Ovary (tissue), 9 donors: Measurements from ENCODE around the gene NXPH3. TPM values are rescaled to one million over a fixed set of nuclear protein-coding genes. Genes with fewer than 3 reads are reported as not detected.

ENCODE experiments used
- DNase-seq, 5 donors: peaks; one replicate each; pipeline ENCODE4 v3.0.0-alpha.2; 2019 to 2020
- H3K27ac ChIP-seq, 2 donors: fragments of 200-600 bp; one replicate each; pipeline versions ENCODE4 v1.5.1 to v1.8.0; 2019 to 2022
- H3K27me3 ChIP-seq: fragments of 200-600 bp; one replicate; pipeline ENCODE4 v1.8.0; 2022
- H3K36me3 ChIP-seq: fragments of 200-600 bp; sonication (generic); one replicate; pipeline ENCODE4 v1.5.1; 2019
- H3K4me1 ChIP-seq: one replicate; pipeline ENCODE4 v1.8.1; 2013; ENCODE audit warnings: mild to moderate bottlenecking, moderate library complexity; ENCODE audit not compliant: insufficient read depth
- H3K4me3 ChIP-seq: fragments of 200-600 bp; sonication (generic); one replicate; pipeline ENCODE4 v1.5.1; 2017
- H3K9me3 ChIP-seq, 2 donors: fragments of 200-600 bp in 1 of 2; sonication (generic) in 1 of 2; one replicate each; pipeline versions ENCODE4 v1.5.1 to v1.8.1; 2013 to 2019; ENCODE audit warnings: mild to moderate bottlenecking in 1 of 2, moderate library complexity in 1 of 2
- EP300 ChIP-seq: sonication (generic); formaldehyde crosslinking; IDR thresholded peaks from one replicate; pipeline ENCODE4 v1.6.1; 2017; ENCODE audit warnings: antibody characterized with exemption
- POLR2A ChIP-seq: fragments of 450-650 bp; IDR thresholded peaks from one replicate; pipeline ENCODE4 v1.6.1; 2017; ENCODE audit warnings: antibody characterized with exemption, mild to moderate bottlenecking, moderate library complexity
- WGBS, 3 donors: extraction: QIAGEN DNeasy Blood & Tissue Kit in 1 of 3; methylation state at CpG; one replicate each; pipeline versions ENCODE4 v1.1.5 to v1.1.7; 2013 to 2017; 5-methylcytosine and 5-hydroxymethylcytosine counted together
- intact Hi-C, 4 donors: fragments of 100-400 bp; cut with DNase I; formaldehyde crosslinking; loops; one replicate each; pipeline versions ENCODE4 v1.11.0 to v1.15.1; 2022 to 2023
- polyA plus RNA-seq, 2 donors: library from polyadenylated mRNA; stranded (reverse); fragments of 200-250 nt in 1 of 2; fragments of 350-450 nt in 1 of 2; fragmentation: Illumina TruSeq in 1 of 2; extraction: RNeasy Lipid Tissue Mini Kit (QIAGEN cat#74804) in 1 of 2; gene quantifications; one replicate each; pipeline ENCODE4 v1.2.3, GENCODE V29; 2013 to 2014
- total RNA-seq, 7 donors: library from RNA; depleted of rRNA in 2 of 7; stranded (reverse); fragments of >200 nt in 2 of 7; fragmentation: NEBNext Ultra II Directional in 3 of 7; extraction: Animal tissue kit (Norgen Biotek cat#: 25700) in 3 of 7; gene quantifications; one replicate each; pipeline versions ENCODE4 v1.1.0 to v1.2.4, GENCODE V29; 2016 to 2023
- TF ChIP-seq, protein P1 (sequence below), 3 donors: fragments of 450-650 bp in 2 of 3; fragments of 200-600 bp in 1 of 3; IDR thresholded peaks; one replicate each; pipeline versions ENCODE4 v1.5.1 to v1.8.0; 2016 to 2022; ENCODE audit warnings: antibody characterized with exemption in 3 of 3, mild to moderate bottlenecking in 1 of 3
- donor health status: DM: no; HTN: no; CAD: no; lungs with moderate emphysema.
- donor health status: DM: no; HTN: no; CAD: no.
- donor health status: Bipolar disorder and iron deficiency.
- donor health status: DM: yes; HTN: yes; CAD: no.
- donor health status: DM: no; HTN: no; CAD: no.
- donor health status: DM: yes; HTN: yes; CAD: no.

NXPH3 gene
- total and polyA plus RNA-seq, 9 donors: 1.2 to 26.0 (median 10.7) TPM

DNA sequence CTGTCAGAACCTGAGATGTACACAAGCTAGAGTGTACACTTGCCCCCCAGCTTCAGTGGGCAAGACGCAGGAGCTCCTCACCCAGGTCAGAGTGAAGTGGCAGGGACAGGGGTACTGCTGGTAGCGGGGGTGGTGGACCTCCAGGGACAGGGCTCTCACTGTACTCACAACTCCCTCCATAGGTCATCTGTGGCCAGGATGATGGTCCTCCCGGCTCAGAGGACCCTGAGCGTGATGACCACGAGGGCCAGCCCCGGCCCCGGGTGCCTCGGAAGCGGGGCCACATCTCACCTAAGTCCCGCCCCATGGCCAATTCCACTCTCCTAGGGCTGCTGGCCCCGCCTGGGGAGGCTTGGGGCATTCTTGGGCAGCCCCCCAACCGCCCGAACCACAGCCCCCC, 2.7 kb downstream of the NXPH3 start:
- Histone ChIP-seq H3K36me3 (no peaks in the 10 kb centered on the region), H3K27ac (no peak overlapping the region), H3K4me1 (peaks cover 8% of the 10 kb centered on the region), H3K4me3 (no peak overlapping the region), H3K27me3 (no peaks in the 10 kb centered on the region), H3K9me3 (no peaks in the 10 kb centered on the region)
- TF ChIP-seq EP300 (no peak), POLR2A (no peak)
- TF ChIP-seq, protein P1, sequence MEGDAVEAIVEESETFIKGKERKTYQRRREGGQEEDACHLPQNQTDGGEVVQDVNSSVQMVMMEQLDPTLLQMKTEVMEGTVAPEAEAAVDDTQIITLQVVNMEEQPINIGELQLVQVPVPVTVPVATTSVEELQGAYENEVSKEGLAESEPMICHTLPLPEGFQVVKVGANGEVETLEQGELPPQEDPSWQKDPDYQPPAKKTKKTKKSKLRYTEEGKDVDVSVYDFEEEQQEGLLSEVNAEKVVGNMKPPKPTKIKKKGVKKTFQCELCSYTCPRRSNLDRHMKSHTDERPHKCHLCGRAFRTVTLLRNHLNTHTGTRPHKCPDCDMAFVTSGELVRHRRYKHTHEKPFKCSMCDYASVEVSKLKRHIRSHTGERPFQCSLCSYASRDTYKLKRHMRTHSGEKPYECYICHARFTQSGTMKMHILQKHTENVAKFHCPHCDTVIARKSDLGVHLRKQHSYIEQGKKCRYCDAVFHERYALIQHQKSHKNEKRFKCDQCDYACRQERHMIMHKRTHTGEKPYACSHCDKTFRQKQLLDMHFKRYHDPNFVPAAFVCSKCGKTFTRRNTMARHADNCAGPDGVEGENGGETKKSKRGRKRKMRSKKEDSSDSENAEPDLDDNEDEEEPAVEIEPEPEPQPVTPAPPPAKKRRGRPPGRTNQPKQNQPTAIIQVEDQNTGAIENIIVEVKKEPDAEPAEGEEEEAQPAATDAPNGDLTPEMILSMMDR (IDR thresholded peaks at IDR 0.05): no peak
- DNase-seq: no peak
- intact Hi-C loops: loop anchor here in 3 of 4 donors (5.0 to 10.0 kb wide), 3 partner anchors 34 to 276 kb away; no protein-coding TSS in a partner anchor
- WGBS, 3 donors: 90 to 92% (median 91%) methylated on average over 11 to 13 of the region's 13 CpGs

DNA sequence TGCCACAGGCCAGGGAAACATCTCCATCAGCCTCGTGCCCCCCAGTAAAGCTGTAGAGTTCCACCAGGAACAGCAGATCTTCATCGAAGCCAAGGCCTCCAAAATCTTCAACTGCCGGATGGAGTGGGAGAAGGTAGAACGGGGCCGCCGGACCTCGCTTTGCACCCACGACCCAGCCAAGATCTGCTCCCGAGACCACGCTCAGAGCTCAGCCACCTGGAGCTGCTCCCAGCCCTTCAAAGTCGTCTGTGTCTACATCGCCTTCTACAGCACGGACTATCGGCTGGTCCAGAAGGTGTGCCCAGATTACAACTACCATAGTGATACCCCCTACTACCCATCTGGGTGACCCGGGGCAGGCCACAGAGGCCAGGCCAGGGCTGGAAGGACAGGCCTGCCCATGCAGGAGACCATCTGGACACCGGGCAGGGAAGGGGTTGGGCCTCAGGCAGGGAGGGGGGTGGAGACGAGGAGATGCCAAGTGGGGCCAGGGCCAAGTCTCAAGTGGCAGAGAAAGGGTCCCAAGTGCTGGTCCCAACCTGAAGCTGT, 3.4 kb downstream of the NXPH3 start:
- intact Hi-C loops: loop anchor here in 3 of 4 donors (5.0 to 10.0 kb wide), 3 partner anchors 33 to 276 kb away; no protein-coding TSS in a partner anchor
- TF ChIP-seq POLR2A: no peak
- no peak for TF ChIP-seq EP300
- TF ChIP-seq, protein P1 (IDR thresholded peaks at IDR 0.05): no peak
- H3K9me3 ChIP-seq: no peaks in the 10 kb centered on the region
- no peak for DNase-seq
- H3K4me3 ChIP-seq: no peak overlapping the region
- H3K27ac ChIP-seq: no peak overlapping the region
- H3K36me3 ChIP-seq: no peaks in the 10 kb centered on the region
- H3K4me1 ChIP-seq: peaks cover 8% of the 10 kb centered on the region
- WGBS, 3 donors: 89 to 93% (median 91%) methylated on average over 17 of the region's 17 CpGs
- H3K27me3 ChIP-seq: no peaks in the 10 kb centered on the region

DNA sequence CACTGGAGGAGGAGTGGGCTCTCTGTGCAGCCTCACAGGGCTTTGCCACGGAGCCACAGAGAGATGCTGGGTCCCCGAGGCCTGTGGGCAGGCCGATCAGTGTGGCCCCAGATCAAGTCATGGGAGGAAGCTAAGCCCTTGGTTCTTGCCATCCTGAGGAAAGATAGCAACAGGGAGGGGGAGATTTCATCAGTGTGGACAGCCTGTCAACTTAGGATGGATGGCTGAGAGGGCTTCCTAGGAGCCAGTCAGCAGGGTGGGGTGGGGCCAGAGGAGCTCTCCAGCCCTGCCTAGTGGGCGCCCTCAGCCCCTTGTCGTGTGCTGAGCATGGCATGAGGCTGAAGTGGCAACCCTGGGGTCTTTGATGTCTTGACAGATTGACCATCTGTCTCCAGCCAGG, 3.9 kb downstream of the NXPH3 start:
- no peak overlapping the region for H3K4me3 ChIP-seq
- no peaks in the 10 kb centered on the region for H3K27me3 ChIP-seq
- WGBS, 3 donors: 94 to 95% (median 95%) methylated on average over 5 of the region's 5 CpGs
- H3K9me3 ChIP-seq: no peaks in the 10 kb centered on the region
- H3K27ac ChIP-seq: no peak overlapping the region
- H3K36me3 ChIP-seq: no peaks in the 10 kb centered on the region
- intact Hi-C loops: loop anchor here in 3 of 4 donors (5.0 to 10.0 kb wide), 3 partner anchors 33 to 275 kb away; no protein-coding TSS in a partner anchor
- H3K4me1 ChIP-seq: peaks cover 8% of the 10 kb centered on the region
- DNase-seq: no peak
- TF ChIP-seq POLR2A: no peak
- TF ChIP-seq EP300: no peak
- TF ChIP-seq, protein P1 (IDR thresholded peaks at IDR 0.05): no peak

DNA sequence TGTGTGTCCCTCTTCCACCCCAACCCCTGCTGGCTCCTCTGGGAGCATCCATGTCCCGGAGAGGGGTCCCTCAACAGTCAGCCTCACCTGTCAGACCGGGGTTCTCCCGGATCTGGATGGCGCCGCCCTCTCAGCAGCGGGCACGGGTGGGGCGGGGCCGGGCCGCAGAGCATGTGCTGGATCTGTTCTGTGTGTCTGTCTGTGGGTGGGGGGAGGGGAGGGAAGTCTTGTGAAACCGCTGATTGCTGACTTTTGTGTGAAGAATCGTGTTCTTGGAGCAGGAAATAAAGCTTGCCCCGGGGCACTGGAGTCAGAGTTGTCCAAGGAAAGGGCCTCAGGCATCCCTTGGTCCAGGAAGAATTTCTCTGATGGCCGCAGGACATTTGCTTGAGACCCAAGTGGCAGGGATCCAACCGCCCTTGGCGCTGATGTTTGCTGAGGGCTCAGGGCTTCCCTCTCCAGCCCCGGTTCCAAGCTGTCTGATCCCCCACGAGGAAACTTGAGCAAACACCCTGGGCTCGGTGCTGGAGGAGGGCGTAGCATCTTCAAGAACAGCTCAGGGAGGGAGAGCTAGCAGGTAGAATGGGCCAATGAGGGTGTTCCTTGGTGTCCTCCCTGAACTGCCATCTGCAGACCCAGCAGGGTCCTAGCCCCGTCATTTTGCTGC, 4.5 kb downstream of the NXPH3 start:
- peaks cover 7% of the 10 kb centered on the region for H3K4me1 ChIP-seq
- H3K27me3 ChIP-seq: no peaks in the 10 kb centered on the region
- intact Hi-C loops: no loop called here
- DNase-seq: no peak
- H3K36me3 ChIP-seq: no peaks in the 10 kb centered on the region
- WGBS, 3 donors: 89 to 91% (median 89%) methylated on average over 21 of the region's 21 CpGs
- no peak overlapping the region for H3K27ac ChIP-seq
- H3K4me3 ChIP-seq: no peak overlapping the region
- TF ChIP-seq EP300 (no peak), POLR2A (no peak)
- TF ChIP-seq, protein P1 (IDR thresholded peaks at IDR 0.05): no peak
- no peaks in the 10 kb centered on the region for H3K9me3 ChIP-seq
